Thyroid gland (tissue), 4 donors: ENCODE data around the gene CCR2.

Experiments used
- POLR2A ChIP-seq, 2 donors: fragments of 450-650 bp; IDR thresholded peaks; one replicate each; pipeline ENCODE4 v1.6.1; 2017; ENCODE audit warnings: antibody characterized with exemption in 2 of 2, mild to moderate bottlenecking in 2 of 2, moderate library complexity in 1 of 2
- TF ChIP-seq, protein P1 (sequence below), 6 experiments: fragments of 200-600 bp in 3 of 6; fragments of 450-650 bp in 3 of 6; sonication (generic) in 3 of 6; IDR thresholded peaks; one replicate each; pipeline ENCODE4 v1.5.1; 2016 to 2019; ENCODE audit warnings: antibody characterized with exemption in 6 of 6, mild to moderate bottlenecking in 2 of 6, inconsistent platforms in 1 of 6, moderate library complexity in 1 of 6

GRCh38 chr3:46399098-46399497 is 45.2 kb downstream of the CCR2 start:
- TF ChIP-seq, protein P1, sequence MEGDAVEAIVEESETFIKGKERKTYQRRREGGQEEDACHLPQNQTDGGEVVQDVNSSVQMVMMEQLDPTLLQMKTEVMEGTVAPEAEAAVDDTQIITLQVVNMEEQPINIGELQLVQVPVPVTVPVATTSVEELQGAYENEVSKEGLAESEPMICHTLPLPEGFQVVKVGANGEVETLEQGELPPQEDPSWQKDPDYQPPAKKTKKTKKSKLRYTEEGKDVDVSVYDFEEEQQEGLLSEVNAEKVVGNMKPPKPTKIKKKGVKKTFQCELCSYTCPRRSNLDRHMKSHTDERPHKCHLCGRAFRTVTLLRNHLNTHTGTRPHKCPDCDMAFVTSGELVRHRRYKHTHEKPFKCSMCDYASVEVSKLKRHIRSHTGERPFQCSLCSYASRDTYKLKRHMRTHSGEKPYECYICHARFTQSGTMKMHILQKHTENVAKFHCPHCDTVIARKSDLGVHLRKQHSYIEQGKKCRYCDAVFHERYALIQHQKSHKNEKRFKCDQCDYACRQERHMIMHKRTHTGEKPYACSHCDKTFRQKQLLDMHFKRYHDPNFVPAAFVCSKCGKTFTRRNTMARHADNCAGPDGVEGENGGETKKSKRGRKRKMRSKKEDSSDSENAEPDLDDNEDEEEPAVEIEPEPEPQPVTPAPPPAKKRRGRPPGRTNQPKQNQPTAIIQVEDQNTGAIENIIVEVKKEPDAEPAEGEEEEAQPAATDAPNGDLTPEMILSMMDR (IDR thresholded peaks at IDR 0.05): no peak
- TF ChIP-seq POLR2A (IDR thresholded peaks at IDR 0.05): no peak
